OCI-LY7 (cell line): ENCODE results near the gene LINC00237. TPM values are rescaled to one million over a fixed set of nuclear protein-coding genes. Genes with fewer than 3 reads are reported as not detected.

Experiments
- BruUV-seq: library from RNA; stranded (reverse); fragments of 400-500 nt; replicated peaks from 2 replicates; lab custom pipeline; 2021; lab: Mats Ljungman, UMichigan
- CTCF ChIA-PET: fragments of 300-600 bp; sonication (Branson Sonifier 250); formaldehyde crosslinking; loops from one replicate; lab custom pipeline; 2022; ENCODE audit warnings: antibody characterized with exemption; ENCODE audit not compliant: unreplicated experiment; lab: Charles Lee
- POLR2A ChIA-PET: fragments of 300-600 bp; sonication (Branson Sonifier 250); formaldehyde crosslinking; loops from one replicate; lab custom pipeline; 2022; ENCODE audit warnings: antibody characterized with exemption; lab: Charles Lee
- DNase-seq: peaks from one replicate; pipeline ENCODE4 v3.0.0-alpha.2; 2015; ENCODE audit warnings: low spot score
- H2AFZ ChIP-seq: fragments of 200-600 bp; sonication (generic), shearing (Covaris generic); 2 replicates; pipeline ENCODE4 v1.6.1; 2014; ENCODE audit warnings: mild to moderate bottlenecking, antibody characterized with exemption, low read length, moderate library complexity
- H3K27ac ChIP-seq: fragments of 200-600 bp; sonication (generic); 2 replicates; pipeline ENCODE4 v1.5.1; 2014; ENCODE audit warnings: mixed run types, low read depth, mild to moderate bottlenecking, moderate library complexity, low read length, inconsistent platforms; ENCODE audit not compliant: poor library complexity, severe bottlenecking
- H3K36me3 ChIP-seq: fragments of 200-600 bp; sonication (generic); 2 replicates; pipeline ENCODE4 v1.6.1; 2014; ENCODE audit warnings: mild to moderate bottlenecking, antibody characterized with exemption, low read length, moderate library complexity, mixed read lengths; ENCODE audit not compliant: insufficient read depth
- H3K4me1 ChIP-seq: fragments of 200-600 bp; sonication (generic); 2 replicates; pipeline ENCODE4 v1.5.1; 2014; ENCODE audit warnings: mild to moderate bottlenecking, low read length; ENCODE audit not compliant: insufficient read depth, poor library complexity, severe bottlenecking
- H3K4me2 ChIP-seq: fragments of 200-600 bp; sonication (generic); 2 replicates; pipeline ENCODE4 v1.6.1; 2014; ENCODE audit warnings: mild to moderate bottlenecking, low read length
- H3K4me3 ChIP-seq: fragments of 200-600 bp; sonication (generic); 2 replicates; pipeline ENCODE4 v1.5.1; 2014; ENCODE audit warnings: mild to moderate bottlenecking, low read depth, low read length; ENCODE audit not compliant: poor library complexity, severe bottlenecking
- H3K79me2 ChIP-seq: fragments of 200-600 bp; sonication (generic); 2 replicates; pipeline ENCODE4 v1.6.1; 2016; ENCODE audit warnings: low read depth, mild to moderate bottlenecking, low read length, moderate library complexity, mixed read lengths; ENCODE audit not compliant: insufficient read depth
- H3K9me2 ChIP-seq: fragments of 200-600 bp; sonication (generic); 2 replicates; pipeline ENCODE4 v1.6.1; 2016; ENCODE audit warnings: mild to moderate bottlenecking, low read length, mixed read lengths; ENCODE audit not compliant: insufficient read depth
- H3K9me3 ChIP-seq: fragments of 200-600 bp; sonication (generic); 2 replicates; pipeline ENCODE4 v1.6.1; 2014; ENCODE audit warnings: mild to moderate bottlenecking, mixed run types, low read length, mixed read lengths
- H4K20me1 ChIP-seq: fragments of 200-600 bp; sonication (generic); 2 replicates; pipeline ENCODE4 v1.6.1; 2014; ENCODE audit warnings: mild to moderate bottlenecking, antibody characterized with exemption, low read length, moderate library complexity, mixed read lengths; ENCODE audit not compliant: insufficient read depth
- CTCF ChIP-seq: fragments of 200-600 bp; sonication (generic); conservative IDR thresholded peaks from 2 replicates; pipeline ENCODE4 v1.5.1; 2014; ENCODE audit warnings: mild to moderate bottlenecking, antibody characterized with exemption, low read length, moderate library complexity, mixed read lengths
- EZH2phosphoT487 ChIP-seq: fragments of 200-600 bp; sonication (generic); IDR thresholded peaks from 2 replicates; pipeline ENCODE4 v1.6.1; 2018; ENCODE audit warnings: low read depth, borderline replicate concordance, mild to moderate bottlenecking, mixed run types, antibody characterized with exemption, low read length, moderate library complexity, mixed read lengths
- intact Hi-C: fragments of 100-400 bp; cut with micrococcal nuclease; formaldehyde crosslinking; loops from one replicate; pipeline ENCODE4 v1.10.0; 2022; ENCODE audit not compliant: unreplicated experiment
- total RNA-seq, 2 experiments: library from RNA; depleted of rRNA in 1 of 2; stranded (reverse); fragments of >200 nt in 1 of 2; shearing (Covaris generic) in 1 of 2; gene quantifications; 2 replicates each; pipeline ENCODE4 v1.2.3, GENCODE V29; 2014 to 2022

LINC00237 gene
- total RNA-seq, 2 experiments from 2014 or later = not detected

- no peaks in the 10 kb centered on the region for H3K9me2 ChIP-seq
- peaks cover 18% of the 10 kb centered on the region for H3K36me3 ChIP-seq
- TF ChIP-seq CTCF (no peak), EZH2phosphoT487 (no peak)
- H3K9me3 ChIP-seq = no peaks in the 10 kb centered on the region
- POLR2A ChIA-PET = interaction anchor here (0.6 to 0.8 kb wide), 4 partner anchors 8 to 1813 kb away, joined by 3 to 4 read pairs (median 3); partner anchors contain the start of gene KIZ
- no TSS peak for BruUV-seq
- H4K20me1 ChIP-seq = no peaks in the 10 kb centered on the region
- H3K4me1 ChIP-seq = no peaks in the 10 kb centered on the region
- H3K4me2 ChIP-seq = no peak overlapping the region
- no peak overlapping the region for H3K4me3 ChIP-seq
- intact Hi-C loops = no loop called here
- no peaks in the 10 kb centered on the region for H3K79me2 ChIP-seq
- CTCF ChIA-PET = no interaction called here
- no peak overlapping the region for H2AFZ ChIP-seq
- DNase-seq = no peak
- no peak overlapping the region for H3K27ac ChIP-seq
Observed at GRCh38 chr20:21133917-21134622, 27.9 kb upstream of the LINC00237 start.

DNA sequence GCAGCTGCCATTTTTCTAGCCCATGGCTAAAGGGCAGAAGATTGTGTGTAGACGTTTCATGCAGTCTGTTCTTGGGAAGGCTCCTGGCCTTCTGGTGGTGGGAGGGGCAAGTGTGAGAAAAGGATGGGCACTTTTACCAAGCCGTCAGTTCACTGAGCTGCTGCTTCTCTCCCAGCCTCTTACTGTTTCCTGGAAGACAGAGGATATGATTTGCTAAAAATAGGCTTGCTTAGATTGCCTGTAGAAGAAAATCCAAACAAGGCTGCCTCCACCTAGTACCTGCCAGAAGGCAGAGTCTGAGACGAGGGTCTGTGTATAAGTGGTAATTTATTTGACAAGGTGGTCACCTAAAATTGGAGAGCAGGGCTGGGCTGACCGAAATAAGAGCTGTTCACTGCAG lies 27.2 kb upstream of the LINC00237 start:
- Histone ChIP-seq H2AFZ (no peak overlapping the region), H3K36me3 (peaks cover 18% of the 10 kb centered on the region), H3K4me1 (no peaks in the 10 kb centered on the region), H3K9me2 (no peaks in the 10 kb centered on the region), H3K79me2 (no peaks in the 10 kb centered on the region), H3K27ac (no peak overlapping the region), H3K4me3 (no peak overlapping the region), H3K9me3 (no peaks in the 10 kb centered on the region), H3K4me2 (no peak overlapping the region), H4K20me1 (no peaks in the 10 kb centered on the region)
- intact Hi-C loops = no loop called here
- DNase-seq = no peak
- ChIA-PET CTCF (no interaction called here), POLR2A (no interaction called here)
- BruUV-seq = no TSS peak
- TF ChIP-seq EZH2phosphoT487 (no peak), CTCF (no peak)

GRCh38 chr20:21129861-21130260 lies 23.7 kb upstream of the LINC00237 start:
- H4K20me1 ChIP-seq = no peaks in the 10 kb centered on the region
- ChIA-PET CTCF (no interaction called here), POLR2A (interaction anchor here (0.5 kb wide), 1 partner anchor 148 kb away, joined by 3 read pairs; no protein-coding TSS in a partner anchor)
- H3K79me2 ChIP-seq = peaks cover 17% of the 10 kb centered on the region; the same call in 1 of the 2 replicates
- H2AFZ ChIP-seq = no peak overlapping the region
- TF ChIP-seq CTCF (no peak), EZH2phosphoT487 (no peak)
- peaks cover 18% of the 10 kb centered on the region for H3K4me1 ChIP-seq
- H3K4me3 ChIP-seq = no peak overlapping the region
- peaks cover 3% of the 10 kb centered on the region for H3K36me3 ChIP-seq
- H3K9me2 ChIP-seq = no peaks in the 10 kb centered on the region
- H3K27ac ChIP-seq = no peak overlapping the region
- intact Hi-C loops = loop anchor here (5.0 to 10.0 kb wide), 2 partner anchors 83 to 175 kb away; partner anchors contain the start of gene XRN2
- DNase-seq = no peak
- no TSS peak for BruUV-seq
- no peak overlapping the region for H3K4me2 ChIP-seq
- H3K9me3 ChIP-seq = no peaks in the 10 kb centered on the region
